DOHH2 (cell line): ENCODE data around the gene GRK7.

Source experiments
- EZH2phosphoT487 ChIP-seq: fragments of 200-600 bp; sonication (generic); IDR thresholded peaks from 2 replicates; pipeline ENCODE4 v1.6.1; 2017; ENCODE audit warnings: borderline replicate concordance, mild to moderate bottlenecking, antibody characterized with exemption, low read length, moderate library complexity, mixed read lengths
- TF ChIP-seq, protein P1 (sequence below): fragments of 200-600 bp; sonication (generic); IDR thresholded peaks from one replicate; pipeline ENCODE4 v1.5.1; 2014; ENCODE audit warnings: antibody characterized with exemption, mild to moderate bottlenecking, low read depth, low read length; ENCODE audit not compliant: poor library complexity, severe bottlenecking

DNA sequence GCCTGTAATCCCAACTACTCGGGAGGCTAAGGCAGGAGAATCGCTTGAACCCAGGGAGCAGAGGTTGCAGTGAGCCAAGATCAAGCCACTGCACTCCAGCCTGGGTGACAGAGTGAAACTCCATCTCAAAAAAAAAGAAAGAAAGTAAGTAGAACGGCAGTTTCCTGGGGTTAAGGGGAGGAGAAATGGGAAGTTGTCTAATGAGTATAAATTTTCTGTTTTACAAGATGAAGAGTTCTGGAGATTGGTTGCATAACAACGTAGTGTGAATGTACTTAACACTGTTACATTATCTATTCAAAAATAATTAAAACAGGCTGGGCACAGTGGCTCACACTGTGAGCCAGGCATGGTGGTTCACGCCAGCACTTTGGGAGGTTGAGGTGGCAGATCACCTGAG is 45.4 kb downstream of the GRK7 start:
- TF ChIP-seq, protein P1, sequence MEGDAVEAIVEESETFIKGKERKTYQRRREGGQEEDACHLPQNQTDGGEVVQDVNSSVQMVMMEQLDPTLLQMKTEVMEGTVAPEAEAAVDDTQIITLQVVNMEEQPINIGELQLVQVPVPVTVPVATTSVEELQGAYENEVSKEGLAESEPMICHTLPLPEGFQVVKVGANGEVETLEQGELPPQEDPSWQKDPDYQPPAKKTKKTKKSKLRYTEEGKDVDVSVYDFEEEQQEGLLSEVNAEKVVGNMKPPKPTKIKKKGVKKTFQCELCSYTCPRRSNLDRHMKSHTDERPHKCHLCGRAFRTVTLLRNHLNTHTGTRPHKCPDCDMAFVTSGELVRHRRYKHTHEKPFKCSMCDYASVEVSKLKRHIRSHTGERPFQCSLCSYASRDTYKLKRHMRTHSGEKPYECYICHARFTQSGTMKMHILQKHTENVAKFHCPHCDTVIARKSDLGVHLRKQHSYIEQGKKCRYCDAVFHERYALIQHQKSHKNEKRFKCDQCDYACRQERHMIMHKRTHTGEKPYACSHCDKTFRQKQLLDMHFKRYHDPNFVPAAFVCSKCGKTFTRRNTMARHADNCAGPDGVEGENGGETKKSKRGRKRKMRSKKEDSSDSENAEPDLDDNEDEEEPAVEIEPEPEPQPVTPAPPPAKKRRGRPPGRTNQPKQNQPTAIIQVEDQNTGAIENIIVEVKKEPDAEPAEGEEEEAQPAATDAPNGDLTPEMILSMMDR: no peak
- TF ChIP-seq EZH2phosphoT487: no peak
